Measurements from ENCODE around the gene CD46.

CD46 gene

GRCh38 chr1:207828485-207829158 is 76.8 kb downstream of the CD46 start:
- peak; percentile 92 for DNase-seq (ENCODE audit: low read depth)

GRCh38 chr1:207829576-207829975 is 77.7 kb downstream of the CD46 start:
- no peak for DNase-seq (ENCODE audit: low read depth)

GRCh38 chr1:207830788-207831187 is 78.9 kb downstream of the CD46 start:
- no peak for DNase-seq (ENCODE audit: low read depth)

- peak; percentile 24 for DNase-seq (ENCODE audit: low read depth)
Observed at GRCh38 chr1:207831517-207832327, 79.9 kb downstream of the CD46 start.

GRCh38 chr1:207832796-207833195 is 80.9 kb downstream of the CD46 start:
- DNase-seq (ENCODE audit: low read depth): no peak

- DNase-seq (ENCODE audit: low read depth): no peak
Observed at GRCh38 chr1:207833381-207833780, 81.5 kb downstream of the CD46 start.

- DNase-seq (ENCODE audit: low read depth): no peak
Observed at GRCh38 chr1:207833956-207834660, 82.3 kb downstream of the CD46 start.

- DNase-seq (ENCODE audit: low read depth): no peak
Observed at GRCh38 chr1:207835958-207836357, 84.1 kb downstream of the CD46 start.

GRCh38 chr1:207836591-207837347 is 84.9 kb downstream of the CD46 start:
- no peak for DNase-seq (ENCODE audit: low read depth)

- DNase-seq (ENCODE audit: low read depth): no peak
Observed at GRCh38 chr1:207837673-207838072, 85.8 kb downstream of the CD46 start.

GRCh38 chr1:207838156-207839082 is 86.6 kb downstream of the CD46 start:
- peak; percentile 24 for DNase-seq (ENCODE audit: low read depth)

GRCh38 chr1:207839083-207839413 is 87.2 kb downstream of the CD46 start:
- DNase-seq (ENCODE audit: low read depth): no peak

GRCh38 chr1:207840380-207840779 is 88.5 kb downstream of the CD46 start:
- DNase-seq (ENCODE audit: low read depth): no peak

GRCh38 chr1:207841293-207841692 is 89.4 kb downstream of the CD46 start:
- no peak for DNase-seq (ENCODE audit: low read depth)

GRCh38 chr1:207841901-207842300 is 90.0 kb downstream of the CD46 start:
- DNase-seq (ENCODE audit: low read depth): no peak

- no peak for DNase-seq (ENCODE audit: low read depth)
Observed at GRCh38 chr1:207842506-207842905, 90.7 kb downstream of the CD46 start.

GRCh38 chr1:207844371-207844770 is 92.5 kb downstream of the CD46 start:
- no peak for DNase-seq (ENCODE audit: low read depth)
